HepG2 (cell line): ENCODE measurements around the gene AFAP1. TPM values are rescaled to one million over a fixed set of nuclear protein-coding genes. Genes with fewer than 3 reads are reported as not detected.
A peak's percentile ranks its signal among the peaks of the same experiment; 100 is the strongest.

Experiments
- CREB1 ChIP-seq, 2 experiments: fragments of 450-650 bp in 1 of 2; IDR thresholded peaks; 2 replicates each; pipeline ENCODE4 v1.6.1; 2016 to 2017; ENCODE audit warnings: control low read depth in 1 of 2, mild to moderate bottlenecking in 1 of 2, missing compliant biosample characterization in 1 of 2, missing genetic modification characterization in 1 of 2
- HNRNPUL1 ChIP-seq: fragments of 200-400 bp; formaldehyde crosslinking; IDR thresholded peaks from 2 replicates; pipeline ENCODE4 v1.6.1; 2017; ENCODE audit warnings: low read depth, mild to moderate bottlenecking, low read length, moderate library complexity
- KLF13 ChIP-seq: sonication (generic); formaldehyde crosslinking; IDR thresholded peaks from 2 replicates; pipeline ENCODE4 v1.4.0; 2020; ENCODE audit warnings: mild to moderate bottlenecking, missing genetic modification reagents
- MAFK ChIP-seq, 2 experiments: IDR thresholded peaks in 1 of 2; conservative IDR thresholded peaks in 1 of 2; 2 replicates each; pipeline ENCODE4 v1.6.1; 2011; ENCODE audit warnings: improper control_type of control experiment in 2 of 2, low read length in 2 of 2
- NFIB ChIP-seq: sonication (generic); formaldehyde crosslinking; IDR thresholded peaks from 2 replicates; pipeline ENCODE4 v1.9.0; 2021; ENCODE audit warnings: missing genetic modification reagents, mild to moderate bottlenecking, borderline replicate concordance
- POLR2A ChIP-seq, 2 experiments: IDR thresholded peaks; 2 replicates each; pipeline ENCODE4 v1.6.1; 2011; ENCODE audit warnings: low read depth in 2 of 2, low read length in 2 of 2, mild to moderate bottlenecking in 1 of 2, moderate library complexity in 1 of 2; ENCODE audit not compliant: insufficient read depth in 1 of 2
- POLR2G ChIP-seq: fragments of 200-400 bp; formaldehyde crosslinking; IDR thresholded peaks from 2 replicates; pipeline ENCODE4 v1.6.1; 2018; ENCODE audit warnings: mild to moderate bottlenecking, low read depth, low read length, moderate library complexity
- RAD51 ChIP-seq: fragments of 450-650 bp; IDR thresholded peaks from 2 replicates; pipeline ENCODE4 v1.6.1; 2016; ENCODE audit warnings: borderline replicate concordance
- TBX2 ChIP-seq: sonication (generic); formaldehyde crosslinking; IDR thresholded peaks from 2 replicates; pipeline ENCODE4 v1.5.0; 2020; ENCODE audit warnings: missing genetic modification reagents, mild to moderate bottlenecking, borderline replicate concordance
- ZNF205 ChIP-seq: IDR thresholded peaks from 2 replicates; pipeline ENCODE4 v1.6.1; 2018; ENCODE audit warnings: missing biosample characterization, missing genetic modification reagents
- ZNF33B ChIP-seq: sonication (generic); formaldehyde crosslinking; IDR thresholded peaks from 2 replicates; pipeline ENCODE4 v1.5.1; 2020; ENCODE audit warnings: mild to moderate bottlenecking, missing genetic modification reagents
- ZNF790 ChIP-seq: sonication (generic); formaldehyde crosslinking; IDR thresholded peaks from 2 replicates; pipeline ENCODE4 v1.8.0; 2022; ENCODE audit warnings: missing genetic modification reagents, mild to moderate bottlenecking, borderline replicate concordance
- ZSCAN9 ChIP-seq: IDR thresholded peaks from 2 replicates; pipeline ENCODE4 v1.6.1; 2016; ENCODE audit warnings: borderline replicate concordance
- polyA plus RNA-seq, 8 experiments: library from polyadenylated mRNA; depleted of rRNA in 3 of 8; stranded (reverse) in 7 of 8; unstranded in 1 of 8; fragments of >200 nt; fragmentation: Illumina TruSeq in 4 of 8; extraction: Trizol in 4 of 8; gene quantifications; 2 replicates each; pipeline versions ENCODE4 v1.2.1 to v1.2.3, GENCODE V29; 2011 to 2016; ENCODE audit warnings: low read depth in 4 of 8, missing spikeins in 1 of 8, mixed read lengths in 1 of 8; ENCODE audit not compliant: insufficient read depth in 1 of 8
- total RNA-seq, 5 experiments: library from RNA; depleted of rRNA; stranded (reverse); fragments of >200 nt; fragmentation: Illumina TruSeq; extraction: Trizol; gene quantifications; 2 replicates each; pipeline ENCODE4 v1.2.3, GENCODE V29; 2016; ENCODE audit warnings: low read depth in 1 of 5
- TF ChIP-seq, protein P1 (sequence below): sonication (generic); formaldehyde crosslinking; IDR thresholded peaks from 2 replicates; pipeline ENCODE4 v1.4.0; 2020; ENCODE audit warnings: mild to moderate bottlenecking, missing genetic modification reagents
- TF ChIP-seq, protein P2 (sequence below): sonication (generic); formaldehyde crosslinking; conservative IDR thresholded peaks from 2 replicates; pipeline ENCODE4 v1.8.0; 2022; ENCODE audit warnings: low read depth, missing genetic modification reagents
- TF ChIP-seq, protein P3 (sequence below): sonication (generic); formaldehyde crosslinking; IDR thresholded peaks from 2 replicates; pipeline ENCODE4 v1.8.0; 2022; ENCODE audit warnings: missing genetic modification reagents, mild to moderate bottlenecking, borderline replicate concordance
- TF ChIP-seq, protein P4 (sequence below): IDR thresholded peaks from 2 replicates; pipeline ENCODE4 v1.6.1; 2016; ENCODE audit warnings: missing biosample characterization, missing genetic modification reagents, low read depth
- TF ChIP-seq, protein P5 (sequence below): sonication (generic); formaldehyde crosslinking; IDR thresholded peaks from 2 replicates; pipeline ENCODE4 v1.4.0; 2020; ENCODE audit warnings: mild to moderate bottlenecking, missing genetic modification reagents

AFAP1 gene
- total and polyA plus RNA-seq, 2 of the 13 experiments (the other 11 are each of a cell fraction or from before 2014, with no cell fraction given), result 2.5 TPM

DNA sequence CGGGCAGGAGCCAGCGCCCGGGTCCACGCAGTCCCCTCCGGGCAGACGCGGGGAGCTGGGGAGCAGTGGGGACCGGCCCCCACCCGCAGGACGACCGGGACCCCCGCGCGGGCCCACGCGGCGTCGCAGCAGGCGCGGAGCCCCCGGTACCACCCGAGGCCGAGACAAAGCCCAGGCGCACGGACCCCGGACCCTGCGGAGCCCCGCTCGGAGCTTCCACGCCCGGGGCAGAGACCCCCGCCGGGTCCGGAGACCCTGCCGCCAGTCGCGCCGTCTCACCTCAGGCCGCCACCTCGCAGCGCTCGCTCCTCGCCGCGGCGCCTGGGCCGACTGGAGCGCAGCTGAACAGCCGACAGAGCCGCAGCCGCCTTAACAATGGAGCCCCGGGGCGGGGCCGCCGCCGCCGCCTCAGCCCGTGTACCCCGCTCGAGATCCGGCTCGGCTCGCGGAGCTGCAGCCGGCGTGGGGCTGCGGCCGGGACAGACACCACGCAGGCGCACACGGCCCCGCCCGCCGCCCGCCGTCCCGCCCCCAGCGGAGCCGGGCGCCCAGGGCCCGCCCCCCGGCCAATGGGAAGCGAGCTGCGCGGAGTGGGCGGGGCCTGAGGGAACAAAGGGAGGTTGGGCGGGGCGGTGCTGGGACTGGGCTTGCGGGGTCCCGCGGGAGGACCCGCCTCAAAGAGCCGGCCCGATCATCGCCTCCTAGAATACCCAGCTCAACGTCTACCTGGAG, at the start of gene AFAP1 (continued):
- TF ChIP-seq, protein P1, sequence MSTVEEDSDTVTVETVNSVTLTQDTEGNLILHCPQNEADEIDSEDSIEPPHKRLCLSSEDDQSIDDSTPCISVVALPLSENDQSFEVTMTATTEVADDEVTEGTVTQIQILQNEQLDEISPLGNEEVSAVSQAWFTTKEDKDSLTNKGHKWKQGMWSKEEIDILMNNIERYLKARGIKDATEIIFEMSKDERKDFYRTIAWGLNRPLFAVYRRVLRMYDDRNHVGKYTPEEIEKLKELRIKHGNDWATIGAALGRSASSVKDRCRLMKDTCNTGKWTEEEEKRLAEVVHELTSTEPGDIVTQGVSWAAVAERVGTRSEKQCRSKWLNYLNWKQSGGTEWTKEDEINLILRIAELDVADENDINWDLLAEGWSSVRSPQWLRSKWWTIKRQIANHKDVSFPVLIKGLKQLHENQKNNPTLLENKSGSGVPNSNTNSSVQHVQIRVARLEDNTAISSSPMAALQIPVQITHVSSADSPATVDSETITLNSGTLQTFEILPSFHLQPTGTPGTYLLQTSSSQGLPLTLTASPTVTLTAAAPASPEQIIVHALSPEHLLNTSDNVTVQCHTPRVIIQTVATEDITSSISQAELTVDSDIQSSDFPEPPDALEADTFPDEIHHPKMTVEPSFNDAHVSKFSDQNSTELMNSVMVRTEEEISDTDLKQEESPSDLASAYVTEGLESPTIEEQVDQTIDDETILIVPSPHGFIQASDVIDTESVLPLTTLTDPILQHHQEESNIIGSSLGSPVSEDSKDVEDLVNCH, result no peak
- TF ChIP-seq ZNF205, result no peak
- no peak for TF ChIP-seq NFIB (CRISPR knock-in tag)
- peak in 1 of 2 experiments; percentile 54; a peak in 2 of 4 replicates for TF ChIP-seq POLR2A (IDR thresholded peaks at IDR 0.05; ENCODE audit: insufficient read depth in 1 of 2, low read depth in 2 of 2, low read length in 2 of 2)
- TF ChIP-seq, protein P2, sequence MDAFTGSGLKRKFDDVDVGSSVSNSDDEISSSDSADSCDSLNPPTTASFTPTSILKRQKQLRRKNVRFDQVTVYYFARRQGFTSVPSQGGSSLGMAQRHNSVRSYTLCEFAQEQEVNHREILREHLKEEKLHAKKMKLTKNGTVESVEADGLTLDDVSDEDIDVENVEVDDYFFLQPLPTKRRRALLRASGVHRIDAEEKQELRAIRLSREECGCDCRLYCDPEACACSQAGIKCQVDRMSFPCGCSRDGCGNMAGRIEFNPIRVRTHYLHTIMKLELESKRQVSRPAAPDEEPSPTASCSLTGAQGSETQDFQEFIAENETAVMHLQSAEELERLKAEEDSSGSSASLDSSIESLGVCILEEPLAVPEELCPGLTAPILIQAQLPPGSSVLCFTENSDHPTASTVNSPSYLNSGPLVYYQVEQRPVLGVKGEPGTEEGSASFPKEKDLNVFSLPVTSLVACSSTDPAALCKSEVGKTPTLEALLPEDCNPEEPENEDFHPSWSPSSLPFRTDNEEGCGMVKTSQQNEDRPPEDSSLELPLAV (CRISPR knock-in tag), result no peak
- TF ChIP-seq, protein P3, sequence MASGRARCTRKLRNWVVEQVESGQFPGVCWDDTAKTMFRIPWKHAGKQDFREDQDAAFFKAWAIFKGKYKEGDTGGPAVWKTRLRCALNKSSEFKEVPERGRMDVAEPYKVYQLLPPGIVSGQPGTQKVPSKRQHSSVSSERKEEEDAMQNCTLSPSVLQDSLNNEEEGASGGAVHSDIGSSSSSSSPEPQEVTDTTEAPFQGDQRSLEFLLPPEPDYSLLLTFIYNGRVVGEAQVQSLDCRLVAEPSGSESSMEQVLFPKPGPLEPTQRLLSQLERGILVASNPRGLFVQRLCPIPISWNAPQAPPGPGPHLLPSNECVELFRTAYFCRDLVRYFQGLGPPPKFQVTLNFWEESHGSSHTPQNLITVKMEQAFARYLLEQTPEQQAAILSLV (CRISPR knock-in tag), result no peak
- TF ChIP-seq, protein P4, sequence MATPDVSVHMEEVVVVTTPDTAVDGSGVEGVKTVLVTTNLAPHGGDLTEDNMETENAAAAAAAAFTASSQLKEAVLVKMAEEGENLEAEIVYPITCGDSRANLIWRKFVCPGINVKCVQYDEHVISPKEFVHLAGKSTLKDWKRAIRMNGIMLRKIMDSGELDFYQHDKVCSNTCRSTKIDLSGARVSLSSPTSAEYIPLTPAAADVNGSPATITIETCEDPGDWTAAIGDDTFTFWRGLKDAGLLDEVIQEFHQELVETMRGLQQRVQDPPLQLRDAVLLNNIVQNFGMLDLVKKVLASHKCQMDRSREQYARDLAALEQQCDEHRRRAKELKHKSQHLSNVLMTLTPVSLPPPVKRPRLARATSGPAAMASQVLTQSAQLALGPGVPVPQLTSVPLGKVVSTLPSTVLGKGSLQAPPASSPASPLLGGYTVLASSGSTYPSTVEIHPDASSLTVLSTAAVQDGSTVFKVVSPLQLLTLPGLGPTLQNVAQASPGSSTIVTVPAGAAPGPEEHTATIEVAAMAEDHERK (CRISPR knock-in tag), result no peak
- TF ChIP-seq HNRNPUL1, result no peak
- TF ChIP-seq ZNF790, result peak; percentile 55; the same call in 1 of the 2 replicates
- no peak for TF ChIP-seq CREB1 (IDR thresholded peaks at IDR 0.05)
- no peak for TF ChIP-seq CREB1 (CRISPR knock-in tag; IDR thresholded peaks at IDR 0.05)
- no peak for TF ChIP-seq TBX2 (CRISPR knock-in tag)
- TF ChIP-seq, protein P5, sequence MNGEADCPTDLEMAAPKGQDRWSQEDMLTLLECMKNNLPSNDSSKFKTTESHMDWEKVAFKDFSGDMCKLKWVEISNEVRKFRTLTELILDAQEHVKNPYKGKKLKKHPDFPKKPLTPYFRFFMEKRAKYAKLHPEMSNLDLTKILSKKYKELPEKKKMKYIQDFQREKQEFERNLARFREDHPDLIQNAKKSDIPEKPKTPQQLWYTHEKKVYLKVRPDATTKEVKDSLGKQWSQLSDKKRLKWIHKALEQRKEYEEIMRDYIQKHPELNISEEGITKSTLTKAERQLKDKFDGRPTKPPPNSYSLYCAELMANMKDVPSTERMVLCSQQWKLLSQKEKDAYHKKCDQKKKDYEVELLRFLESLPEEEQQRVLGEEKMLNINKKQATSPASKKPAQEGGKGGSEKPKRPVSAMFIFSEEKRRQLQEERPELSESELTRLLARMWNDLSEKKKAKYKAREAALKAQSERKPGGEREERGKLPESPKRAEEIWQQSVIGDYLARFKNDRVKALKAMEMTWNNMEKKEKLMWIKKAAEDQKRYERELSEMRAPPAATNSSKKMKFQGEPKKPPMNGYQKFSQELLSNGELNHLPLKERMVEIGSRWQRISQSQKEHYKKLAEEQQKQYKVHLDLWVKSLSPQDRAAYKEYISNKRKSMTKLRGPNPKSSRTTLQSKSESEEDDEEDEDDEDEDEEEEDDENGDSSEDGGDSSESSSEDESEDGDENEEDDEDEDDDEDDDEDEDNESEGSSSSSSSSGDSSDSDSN (CRISPR knock-in tag), result 0 out of 2 replicates have a peak, but pooled peaks have one; percentile 51
- no peak for TF ChIP-seq RAD51
- peak; percentile 43; the same call in 1 of the 2 replicates for TF ChIP-seq POLR2G
- TF ChIP-seq KLF13 (CRISPR knock-in tag), result no peak
- no peak for TF ChIP-seq ZSCAN9 (CRISPR knock-in tag)
- TF ChIP-seq MAFK (conservative IDR thresholded peaks at IDR 0.05 in 1 of 2, IDR thresholded peaks at IDR 0.05 in 1 of 2; ENCODE audit: low read length in 2 of 2), result no peak
- no peak for TF ChIP-seq ZNF33B (CRISPR knock-in tag)
